HG03460 (cell line): ENCODE data around the gene CEP85L.
"Not testable (repeated sequence)": the region's sequence is repeated elsewhere in the genome, so short reads cannot be mapped to it uniquely, and the experiment has no call there.

Experiments used
- ATAC-seq: cut with Tn5 transposase; IDR thresholded peaks from one replicate; pipeline ENCODE4 v1.9.1; 2021; ENCODE audit not compliant: unreplicated experiment

Gene CEP85L

DNA sequence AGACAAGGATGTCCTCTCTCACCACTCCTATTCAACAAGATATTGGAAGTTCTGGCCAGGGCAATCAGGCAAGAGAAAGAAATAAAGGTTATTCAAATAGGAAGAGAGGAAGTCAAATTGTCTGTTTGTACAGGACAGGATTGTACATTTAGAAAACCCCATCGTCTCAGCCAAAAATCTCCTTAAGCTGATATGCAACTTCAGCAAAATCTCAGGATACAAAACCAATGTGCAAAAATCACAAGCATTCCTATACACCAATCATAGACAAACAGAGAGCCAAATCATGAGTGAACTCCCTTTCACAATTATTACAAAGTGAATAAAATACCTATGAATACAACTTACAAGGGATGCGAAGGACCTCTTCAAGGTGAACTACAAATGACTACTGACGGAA lies 217.2 kb downstream of the CEP85L start:
- not testable (repeated sequence) for ATAC-seq

DNA sequence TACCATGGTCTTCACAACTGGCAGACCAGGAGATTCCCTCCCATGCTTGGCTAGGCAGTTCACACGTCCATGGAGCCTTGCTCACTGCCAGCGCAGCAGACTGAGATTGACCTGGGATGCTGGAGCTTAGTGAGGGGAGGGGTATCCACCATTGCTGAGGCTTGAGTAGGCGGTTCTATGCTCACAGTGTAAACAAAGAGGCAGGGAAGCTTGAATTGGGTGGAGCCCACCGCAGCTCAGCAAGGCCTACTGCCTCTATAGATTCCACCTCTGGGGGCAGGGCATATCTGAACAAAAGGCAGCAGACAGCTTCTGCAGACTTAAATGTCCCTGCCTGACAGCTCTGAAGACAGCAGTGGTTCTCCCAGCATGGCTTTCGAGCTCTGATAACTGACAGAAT lies 230.1 kb downstream of the CEP85L start:
- ATAC-seq = not testable (repeated sequence)

DNA sequence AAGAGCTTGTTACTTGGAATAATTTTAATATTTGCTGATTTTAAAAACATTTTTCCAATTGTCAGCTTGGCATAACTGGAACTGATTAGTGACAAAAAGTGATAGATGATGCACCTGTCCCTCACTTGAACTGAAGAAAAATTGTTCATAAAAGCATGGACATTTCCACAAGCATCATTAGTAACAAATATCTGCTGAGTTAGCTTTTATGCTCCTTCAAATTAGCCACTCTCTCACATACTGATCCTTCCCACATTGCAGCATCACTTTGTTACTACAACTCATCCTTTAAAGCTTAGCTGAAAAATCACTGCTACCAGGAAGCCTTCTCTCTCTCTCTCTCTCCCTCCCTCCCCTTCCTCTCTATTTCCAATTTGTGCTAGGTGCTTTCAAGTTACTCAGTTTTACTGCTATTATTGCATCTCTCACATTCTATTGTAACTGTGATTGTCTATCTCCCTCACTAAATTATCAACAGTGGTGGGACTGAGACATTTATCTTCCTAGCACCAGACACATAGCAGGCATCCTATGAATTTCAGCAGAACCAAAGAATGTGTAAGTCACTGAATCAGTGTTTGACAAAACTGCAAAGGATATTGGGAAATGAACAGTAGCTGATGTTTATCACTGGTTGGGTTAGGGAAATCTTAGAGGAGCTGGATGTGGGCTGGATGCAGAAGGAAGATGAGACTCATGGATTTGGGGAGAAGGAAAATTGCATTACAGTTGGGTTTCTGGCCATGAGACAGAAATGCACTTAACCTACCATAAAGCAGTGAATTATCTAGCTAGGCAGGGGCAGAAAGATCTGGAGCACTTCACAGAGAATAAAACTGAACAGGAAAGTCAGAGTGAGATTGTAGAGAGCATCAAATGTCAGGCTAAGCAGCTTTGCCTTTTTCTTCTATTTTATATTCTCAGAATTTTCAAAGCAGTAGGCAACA lies 231.7 kb downstream of the CEP85L start:
- ATAC-seq = no peak
